Tibial artery (tissue), 4 donors: Measurements from ENCODE around the gene EID3.
"Not testable (repeated sequence)": the region's sequence is repeated elsewhere in the genome, so short reads cannot be mapped to it uniquely, and the experiment has no call there.

Experiments used
- DNase-seq, 2 donors: peaks; one replicate each; pipeline ENCODE4 v3.0.0-alpha.2; 2019
- H3K27ac ChIP-seq, 2 donors: fragments of 200-600 bp; sonication (generic) in 1 of 2; 1 replicate in 1 of 2; 2 replicates in 1 of 2; pipeline ENCODE4 v1.5.1; 2018 to 2019; ENCODE audit warnings: mild to moderate bottlenecking in 1 of 2
- H3K27me3 ChIP-seq, 2 donors: fragments of 200-600 bp; sonication (generic) in 1 of 2; one replicate each; pipeline versions ENCODE4 v1.5.1 to v1.6.0; 2016 to 2019
- H3K36me3 ChIP-seq, 3 donors: fragments of 200-600 bp; sonication (generic) in 2 of 3; one replicate each; pipeline ENCODE4 v1.5.1; 2016 to 2019; ENCODE audit warnings: mild to moderate bottlenecking in 2 of 3
- H3K4me1 ChIP-seq, 4 donors: fragments of 200-600 bp; sonication (generic) in 2 of 4; 1 replicate in 3 of 4; 2 replicates in 1 of 4; pipeline ENCODE4 v1.5.1; 2016 to 2019
- H3K4me3 ChIP-seq, 2 donors: fragments of 200-600 bp; sonication (generic) in 1 of 2; 1 replicate in 1 of 2; 2 replicates in 1 of 2; pipeline ENCODE4 v1.5.1; 2018 to 2019; ENCODE audit warnings: mild to moderate bottlenecking in 2 of 2
- H3K9me3 ChIP-seq, 3 donors: fragments of 200-600 bp; sonication (generic) in 1 of 3; one replicate each; pipeline ENCODE4 v1.5.1; 2016 to 2019
- intact Hi-C: fragments of 100-400 bp; cut with DNase I; formaldehyde crosslinking; loops from one replicate; pipeline ENCODE4 v1.15.0; 2023; ENCODE audit warnings: low total_unique reads
- TF ChIP-seq, protein P1 (sequence below), 2 experiments: fragments of 200-600 bp in 1 of 2; fragments of 450-650 bp in 1 of 2; IDR thresholded peaks; one replicate each; pipeline ENCODE4 v1.5.1; 2017 to 2019; ENCODE audit warnings: antibody characterized with exemption in 2 of 2, mild to moderate bottlenecking in 1 of 2, moderate library complexity in 1 of 2

EID3 gene

DNA sequence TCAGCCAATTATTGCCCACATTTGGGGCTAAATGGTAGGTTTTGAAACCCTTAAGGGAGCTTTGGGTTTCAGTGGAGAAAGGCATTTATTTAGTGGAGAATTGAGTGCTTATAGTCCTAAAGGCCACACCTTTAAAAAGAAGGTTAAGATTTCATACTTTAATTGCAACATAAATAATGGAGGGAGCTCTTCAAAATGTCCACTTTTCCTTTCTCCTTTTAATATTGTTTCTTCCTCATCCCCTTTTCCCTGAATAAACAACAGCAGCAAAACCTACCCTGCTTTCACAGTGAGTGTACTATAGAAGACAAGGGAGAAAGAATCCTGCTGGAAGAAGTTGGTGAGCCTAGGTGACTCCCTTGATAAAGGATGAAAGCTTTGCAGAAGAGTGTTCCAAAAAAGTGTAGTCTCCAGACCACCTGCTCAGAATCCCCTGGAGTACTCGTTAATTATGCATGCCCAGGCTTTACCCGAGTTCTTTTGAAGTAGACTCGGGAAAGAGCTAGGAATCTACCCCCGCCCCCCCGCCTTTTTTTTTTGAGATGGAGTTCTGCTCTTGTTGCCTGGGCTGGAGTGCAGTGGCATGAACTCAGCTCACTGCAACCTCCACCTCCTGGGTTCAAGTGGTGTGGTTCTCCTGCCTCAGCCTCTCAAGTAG, 11.5 kb upstream of the EID3 start:
- no peak overlapping the region for H3K27ac ChIP-seq
- TF ChIP-seq, protein P1, sequence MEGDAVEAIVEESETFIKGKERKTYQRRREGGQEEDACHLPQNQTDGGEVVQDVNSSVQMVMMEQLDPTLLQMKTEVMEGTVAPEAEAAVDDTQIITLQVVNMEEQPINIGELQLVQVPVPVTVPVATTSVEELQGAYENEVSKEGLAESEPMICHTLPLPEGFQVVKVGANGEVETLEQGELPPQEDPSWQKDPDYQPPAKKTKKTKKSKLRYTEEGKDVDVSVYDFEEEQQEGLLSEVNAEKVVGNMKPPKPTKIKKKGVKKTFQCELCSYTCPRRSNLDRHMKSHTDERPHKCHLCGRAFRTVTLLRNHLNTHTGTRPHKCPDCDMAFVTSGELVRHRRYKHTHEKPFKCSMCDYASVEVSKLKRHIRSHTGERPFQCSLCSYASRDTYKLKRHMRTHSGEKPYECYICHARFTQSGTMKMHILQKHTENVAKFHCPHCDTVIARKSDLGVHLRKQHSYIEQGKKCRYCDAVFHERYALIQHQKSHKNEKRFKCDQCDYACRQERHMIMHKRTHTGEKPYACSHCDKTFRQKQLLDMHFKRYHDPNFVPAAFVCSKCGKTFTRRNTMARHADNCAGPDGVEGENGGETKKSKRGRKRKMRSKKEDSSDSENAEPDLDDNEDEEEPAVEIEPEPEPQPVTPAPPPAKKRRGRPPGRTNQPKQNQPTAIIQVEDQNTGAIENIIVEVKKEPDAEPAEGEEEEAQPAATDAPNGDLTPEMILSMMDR (IDR thresholded peaks at IDR 0.05), result no peak
- intact Hi-C loops, result no loop called here

DNA sequence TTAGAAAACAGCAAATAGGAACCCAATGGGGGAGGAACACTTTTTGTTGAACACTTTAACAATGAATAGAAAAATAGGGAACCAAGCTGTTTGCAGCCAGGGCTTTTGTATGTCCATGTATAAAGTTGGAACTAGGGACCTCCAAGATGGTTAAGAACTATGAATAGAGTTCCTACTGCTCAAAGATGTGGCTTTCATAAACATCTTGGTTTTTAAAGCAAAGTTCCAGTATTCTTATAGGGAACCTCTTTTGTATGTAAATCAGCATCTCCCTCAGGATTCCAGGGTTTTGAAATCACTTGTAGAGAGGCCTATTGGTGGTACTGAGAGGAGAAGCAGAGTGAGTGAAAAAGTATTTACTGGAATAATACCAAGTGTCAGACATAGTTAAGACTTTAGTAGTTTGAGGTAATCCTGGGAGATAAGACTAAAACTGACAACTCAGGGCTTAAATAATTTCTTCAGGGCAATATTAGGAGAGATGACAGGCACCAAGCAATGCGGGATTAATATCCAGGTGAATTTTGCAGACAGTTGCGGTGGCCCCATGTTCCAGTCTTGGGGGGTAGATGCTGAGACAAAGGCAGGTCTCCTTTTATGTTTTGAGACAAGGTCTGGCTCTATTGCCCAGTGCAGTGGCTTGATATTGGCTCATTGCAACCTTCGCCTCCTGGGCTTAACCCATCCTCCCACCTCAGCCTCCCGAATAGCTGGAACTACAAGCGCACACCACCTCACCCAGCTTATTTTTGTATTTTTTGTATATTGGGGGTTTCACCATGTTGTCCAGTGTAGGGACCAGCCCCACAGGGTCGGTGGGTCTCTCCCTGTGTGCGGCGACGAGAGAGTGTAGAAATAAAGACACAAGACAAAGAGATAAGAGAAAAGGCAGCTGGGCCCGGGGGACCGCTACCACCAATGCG, 10.4 kb upstream of the EID3 start:
- no peaks in the 10 kb centered on the region for H3K27me3 ChIP-seq
- intact Hi-C loops, result no loop called here
- DNase-seq, result no peak
- H3K9me3 ChIP-seq, result no peaks in the 10 kb centered on the region
- peak overlapping the region; percentile 56 to 59 for H3K27ac ChIP-seq
- peaks cover 0 to 80% (median 53%) of the 10 kb centered on the region in 4 donors for H3K4me1 ChIP-seq
- TF ChIP-seq, protein P1 (IDR thresholded peaks at IDR 0.05), result no peak
- peaks cover 36 to 62% (median 58%) of the 10 kb centered on the region in 3 donors for H3K36me3 ChIP-seq
- no peak overlapping the region for H3K4me3 ChIP-seq

More for the DNA sequence above, 11.5 kb upstream of the EID3 start:
- Histone ChIP-seq H3K36me3 (peaks cover 36 to 56% (median 52%) of the 10 kb centered on the region in 3 donors), H3K4me1 (peaks cover 0 to 70% (median 48%) of the 10 kb centered on the region in 4 donors), H3K27me3 (no peaks in the 10 kb centered on the region), H3K4me3 (no peak overlapping the region), H3K9me3 (no peaks in the 10 kb centered on the region)
- DNase-seq, result no peak

DNA sequence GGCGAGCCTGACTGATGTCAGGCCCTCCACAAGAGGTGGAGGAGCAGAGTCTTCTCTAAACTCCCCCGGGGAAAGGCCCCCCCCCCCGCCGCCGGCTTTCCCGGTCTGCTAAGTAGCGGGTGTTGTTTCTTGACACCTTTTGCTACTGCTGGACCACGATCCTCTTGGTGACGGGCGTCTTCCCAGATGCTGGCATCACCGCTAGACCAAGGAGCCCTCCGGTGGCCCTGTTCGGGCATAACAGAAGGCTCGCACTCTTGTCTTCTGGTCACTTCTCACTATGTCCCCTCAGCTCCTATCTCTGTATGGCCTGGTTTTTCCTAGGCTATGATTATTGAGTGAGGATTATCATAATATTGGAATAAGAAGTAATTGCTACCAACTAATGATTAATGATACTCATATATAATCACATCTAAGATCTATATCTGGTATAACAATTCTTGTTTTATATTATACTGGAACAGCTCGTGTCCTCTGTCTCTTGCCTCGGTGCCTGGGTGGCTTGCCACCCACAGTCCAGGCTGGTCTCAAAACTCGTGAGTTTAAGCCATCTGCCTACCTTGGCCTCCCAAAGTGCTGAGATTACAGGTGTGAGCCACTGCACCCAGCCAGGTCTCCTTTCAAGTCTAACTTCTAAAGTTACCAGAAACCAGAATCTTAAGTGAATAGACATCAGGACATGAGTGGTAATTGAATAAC, 9.2 kb upstream of the EID3 start:
- Histone ChIP-seq H3K27ac (peak overlapping the region; percentile 56 to 59), H3K36me3 (peaks cover 42 to 65% (median 58%) of the 10 kb centered on the region in 3 donors), H3K4me3 (peak overlapping the region in 1 of 2 donors; percentile 7), H3K4me1 (peaks cover 0 to 92% (median 54%) of the 10 kb centered on the region in 4 donors)
- TF ChIP-seq, protein P1 (IDR thresholded peaks at IDR 0.05), result peak; percentile 18 to 26
- H3K27me3 ChIP-seq, H3K9me3 ChIP-seq, intact Hi-C loops, DNase-seq: not testable (repeated sequence)

GRCh38 chr12:104294927-104295668, 8.4 kb upstream of the EID3 start:
- H3K9me3 ChIP-seq, result no peaks in the 10 kb centered on the region
- H3K27me3 ChIP-seq, result no peaks in the 10 kb centered on the region
- peak overlapping the region; percentile 56 to 59 for H3K27ac ChIP-seq
- peak overlapping the region; percentile 5 to 7 for H3K4me3 ChIP-seq
- intact Hi-C loops, result no loop called here
- peaks cover 0 to 94% (median 49%) of the 10 kb centered on the region in 4 donors for H3K4me1 ChIP-seq
- no peak for DNase-seq
- peaks cover 42 to 64% (median 58%) of the 10 kb centered on the region in 3 donors for H3K36me3 ChIP-seq
- TF ChIP-seq, protein P1 (IDR thresholded peaks at IDR 0.05), result no peak

DNA sequence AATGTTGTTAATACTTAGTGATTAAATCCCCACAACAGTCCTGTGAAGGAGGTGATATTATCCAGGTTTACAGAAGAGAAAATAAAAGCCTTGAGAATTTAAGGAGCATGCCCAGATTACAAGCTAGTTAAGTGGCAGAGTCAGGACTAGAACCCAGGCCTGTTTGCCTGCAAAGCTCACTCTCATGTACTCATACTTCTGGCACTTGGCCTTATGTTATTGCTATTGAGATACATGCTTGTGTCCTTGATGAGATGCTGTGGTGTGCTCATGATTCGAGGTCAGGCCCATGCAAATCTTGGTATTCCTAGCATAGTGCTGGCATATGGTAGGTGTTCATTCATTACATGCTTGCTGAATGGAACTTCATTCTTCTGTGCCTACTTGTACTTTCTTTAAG, 7.6 kb upstream of the EID3 start:
- DNase-seq, result no peak

More for the DNA sequence above, 7.6 kb upstream of the EID3 start:
- peaks cover 0 to 96% (median 50%) of the 10 kb centered on the region in 4 donors for H3K4me1 ChIP-seq
- H3K4me3 ChIP-seq, result no peak overlapping the region
- H3K27ac ChIP-seq, result peak overlapping the region in 1 of 2 donors; percentile 56
- peaks cover 39 to 65% (median 58%) of the 10 kb centered on the region in 3 donors for H3K36me3 ChIP-seq
- TF ChIP-seq, protein P1 (IDR thresholded peaks at IDR 0.05), result no peak
- H3K27me3 ChIP-seq, result no peaks in the 10 kb centered on the region
- intact Hi-C loops, result no loop called here
- H3K9me3 ChIP-seq, result no peaks in the 10 kb centered on the region
